ENCODE data around the gene ARHGAP26.

The ARHGAP26 gene

DNA sequence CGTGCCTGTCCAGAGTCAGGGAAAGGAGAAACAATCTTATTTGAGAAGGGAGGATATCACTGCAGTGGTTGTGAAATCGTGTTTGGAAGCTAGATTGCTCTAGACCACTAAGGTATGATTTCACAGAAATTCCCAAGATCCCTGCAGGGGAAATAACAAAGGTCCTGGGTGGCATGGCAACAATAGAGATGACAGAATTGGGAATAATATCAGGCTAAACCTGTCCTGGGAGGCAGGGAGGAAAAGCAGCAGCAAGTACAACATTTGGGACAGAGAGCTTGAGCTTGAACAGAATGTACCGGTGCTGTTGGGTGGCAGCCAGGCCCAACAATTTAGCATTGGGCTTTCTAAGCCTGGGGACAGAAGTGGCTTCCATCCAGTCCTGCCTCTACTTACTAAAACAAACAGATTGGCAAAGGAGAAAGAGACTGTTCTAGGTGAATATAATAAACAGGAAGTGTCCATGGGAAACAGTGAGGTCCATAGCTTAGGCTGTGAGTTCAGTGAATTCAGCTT is 17.0 kb upstream of the ARHGAP26 start:
- no peak for FAIRE-seq

GRCh38 chr5:142754031-142754430 is 16.1 kb upstream of the ARHGAP26 start:
- FAIRE-seq: no peak

DNA sequence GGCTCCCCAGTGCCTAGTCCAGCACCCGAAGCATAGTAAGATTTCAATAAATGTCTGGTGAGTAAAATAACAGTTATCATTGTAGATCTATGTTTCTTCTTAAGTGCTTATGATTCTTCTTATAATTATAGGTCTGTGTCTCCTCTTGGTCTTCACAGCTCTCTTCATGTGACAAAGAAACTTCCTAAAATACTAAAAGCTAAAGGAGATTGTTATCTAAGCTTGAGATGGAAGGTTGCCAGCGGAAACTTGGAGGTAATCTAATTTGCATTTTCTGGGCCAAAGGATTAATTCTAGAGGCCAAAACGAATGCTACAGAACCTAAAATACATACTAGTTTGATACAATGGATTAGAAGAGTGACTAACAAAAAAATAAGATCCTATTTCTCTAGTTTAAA is 13.6 kb upstream of the ARHGAP26 start:
- FAIRE-seq: no peak

GRCh38 chr5:142757564-142757963 is 12.6 kb upstream of the ARHGAP26 start:
- FAIRE-seq: no peak

DNA sequence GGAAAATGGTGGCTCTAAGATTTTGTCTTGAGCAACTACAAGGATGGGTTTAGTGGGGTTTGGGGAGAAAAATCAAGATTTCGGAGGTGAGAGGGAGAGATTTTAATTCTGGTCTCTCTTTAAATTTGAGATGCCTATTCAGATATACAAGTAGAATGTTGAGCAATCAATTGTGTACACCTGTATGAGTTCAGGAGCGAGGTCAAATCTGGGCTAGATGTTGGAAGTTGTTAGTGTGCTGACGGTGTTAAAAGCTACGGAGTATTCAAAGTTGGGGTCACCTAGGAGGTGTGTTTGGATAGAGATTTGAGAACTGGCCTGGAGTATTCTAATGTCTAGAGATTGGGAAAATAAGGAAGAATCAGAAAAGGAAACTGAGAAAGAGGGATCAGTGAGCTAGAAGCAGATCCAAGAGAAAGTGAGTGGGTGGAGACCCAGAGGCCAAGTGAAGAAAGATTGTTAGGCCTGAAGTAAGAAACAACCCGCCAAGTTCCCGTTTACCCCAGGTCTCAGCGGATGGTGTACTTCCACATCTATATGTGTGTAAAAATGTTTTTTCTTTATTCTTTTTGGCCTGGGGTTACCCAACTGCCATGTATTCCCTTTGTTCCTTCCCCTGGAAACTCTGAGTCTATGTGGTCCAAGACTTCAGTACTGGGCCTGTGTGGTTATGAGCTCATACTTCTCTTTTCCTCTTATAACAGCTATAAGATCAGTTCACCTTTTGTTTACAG is 11.9 kb upstream of the ARHGAP26 start:
- FAIRE-seq: no peak

DNA sequence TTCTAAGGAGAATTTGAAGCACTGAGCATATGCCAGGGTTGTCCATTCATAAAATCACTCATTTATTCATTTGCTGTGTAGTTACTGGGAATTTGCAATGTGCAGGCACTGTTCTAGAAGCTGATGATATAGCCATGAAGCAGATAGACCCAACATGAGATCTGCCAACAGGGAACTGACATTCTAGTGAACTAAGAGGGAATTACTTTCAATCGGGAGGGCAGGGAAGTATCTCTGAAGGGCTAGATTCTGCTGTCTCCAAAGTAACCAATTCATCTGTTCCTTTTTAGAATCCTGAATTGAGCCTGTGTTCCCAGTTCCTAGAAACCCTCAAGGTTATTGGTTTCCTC is 11.4 kb upstream of the ARHGAP26 start:
- FAIRE-seq: no peak

DNA sequence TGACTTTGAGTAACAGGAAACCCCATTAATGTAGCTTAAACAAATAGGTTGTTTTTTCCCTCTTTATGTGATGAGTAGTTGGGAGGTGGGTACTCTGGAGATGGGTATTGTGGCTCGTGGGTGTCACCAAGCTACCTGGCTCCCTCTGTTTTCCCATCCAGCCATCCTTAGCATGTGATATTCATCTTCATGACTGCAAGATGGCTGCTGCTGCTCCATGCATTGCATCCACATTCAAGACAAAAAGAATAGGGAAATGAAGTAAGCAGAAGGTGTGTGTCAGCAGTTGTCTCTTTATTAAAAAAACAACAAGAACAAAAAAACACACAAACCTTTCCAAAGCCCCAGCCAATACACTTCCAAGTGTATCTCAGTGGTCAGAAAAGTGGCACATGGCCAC is 6.5 kb upstream of the ARHGAP26 start:
- FAIRE-seq: no peak

DNA sequence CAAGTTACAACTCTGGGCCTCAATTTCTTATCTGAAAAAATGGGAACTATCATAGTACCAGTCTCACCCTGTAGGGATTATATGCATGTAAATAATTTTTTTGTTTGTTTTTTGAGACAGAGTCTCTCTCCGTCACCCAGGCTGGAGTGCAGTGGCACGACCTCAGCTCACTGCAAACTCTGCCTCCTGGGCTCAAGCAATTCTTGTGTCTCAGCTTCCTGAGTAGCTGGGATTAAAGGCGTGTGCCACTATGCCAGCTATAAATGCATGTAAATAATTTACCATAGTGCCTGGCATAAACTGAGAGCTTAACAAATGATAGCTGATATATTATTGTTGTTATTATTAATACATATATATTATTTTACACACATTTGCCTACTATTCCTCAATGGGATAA is 3.0 kb upstream of the ARHGAP26 start:
- FAIRE-seq: no peak

DNA sequence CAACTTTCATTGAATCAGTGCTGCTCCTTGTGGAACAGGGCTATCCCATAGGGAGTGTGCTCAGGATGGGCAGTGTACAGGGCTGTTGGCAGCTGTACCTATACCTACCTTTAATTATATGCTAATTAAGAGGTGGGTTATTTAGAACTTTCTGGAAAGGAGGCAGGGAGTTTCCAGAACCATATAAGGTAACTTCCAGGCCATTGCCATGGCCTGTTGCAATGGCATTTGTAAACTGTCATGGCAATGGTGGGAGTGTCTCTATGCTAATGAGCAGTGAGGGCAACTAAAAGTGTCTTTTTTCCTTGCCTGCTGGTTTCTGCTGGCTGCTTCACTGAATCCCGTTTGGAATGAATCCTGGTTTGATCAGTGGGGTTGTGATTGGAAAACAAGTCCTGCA is 2.3 kb upstream of the ARHGAP26 start:
- no peak for FAIRE-seq

DNA sequence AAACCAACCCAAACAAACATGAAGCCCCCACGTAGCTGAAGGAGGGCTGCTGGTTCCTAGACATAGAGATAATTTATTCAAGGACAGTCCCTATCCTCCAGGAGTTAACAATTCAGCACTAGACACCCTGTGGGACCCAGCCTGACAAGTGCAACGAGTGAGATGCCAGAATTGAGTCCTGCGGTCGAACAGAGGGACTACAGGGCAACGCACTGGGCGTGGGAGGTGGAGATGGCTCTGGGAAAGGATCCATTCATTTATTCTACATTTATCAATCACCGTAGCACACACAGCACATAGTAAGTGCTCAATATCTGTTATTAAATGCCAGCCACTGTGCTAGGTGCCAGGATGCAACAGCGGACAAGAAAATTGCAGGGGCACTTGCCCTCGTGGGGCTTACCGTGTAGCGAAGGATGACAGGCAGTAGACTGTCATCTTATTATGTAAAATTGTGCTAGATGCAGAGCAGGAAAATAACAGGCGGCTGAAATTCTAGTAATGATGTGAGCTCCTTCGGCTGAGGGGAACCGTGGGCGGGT is 855 bp upstream of the ARHGAP26 start:
- no peak for FAIRE-seq

DNA sequence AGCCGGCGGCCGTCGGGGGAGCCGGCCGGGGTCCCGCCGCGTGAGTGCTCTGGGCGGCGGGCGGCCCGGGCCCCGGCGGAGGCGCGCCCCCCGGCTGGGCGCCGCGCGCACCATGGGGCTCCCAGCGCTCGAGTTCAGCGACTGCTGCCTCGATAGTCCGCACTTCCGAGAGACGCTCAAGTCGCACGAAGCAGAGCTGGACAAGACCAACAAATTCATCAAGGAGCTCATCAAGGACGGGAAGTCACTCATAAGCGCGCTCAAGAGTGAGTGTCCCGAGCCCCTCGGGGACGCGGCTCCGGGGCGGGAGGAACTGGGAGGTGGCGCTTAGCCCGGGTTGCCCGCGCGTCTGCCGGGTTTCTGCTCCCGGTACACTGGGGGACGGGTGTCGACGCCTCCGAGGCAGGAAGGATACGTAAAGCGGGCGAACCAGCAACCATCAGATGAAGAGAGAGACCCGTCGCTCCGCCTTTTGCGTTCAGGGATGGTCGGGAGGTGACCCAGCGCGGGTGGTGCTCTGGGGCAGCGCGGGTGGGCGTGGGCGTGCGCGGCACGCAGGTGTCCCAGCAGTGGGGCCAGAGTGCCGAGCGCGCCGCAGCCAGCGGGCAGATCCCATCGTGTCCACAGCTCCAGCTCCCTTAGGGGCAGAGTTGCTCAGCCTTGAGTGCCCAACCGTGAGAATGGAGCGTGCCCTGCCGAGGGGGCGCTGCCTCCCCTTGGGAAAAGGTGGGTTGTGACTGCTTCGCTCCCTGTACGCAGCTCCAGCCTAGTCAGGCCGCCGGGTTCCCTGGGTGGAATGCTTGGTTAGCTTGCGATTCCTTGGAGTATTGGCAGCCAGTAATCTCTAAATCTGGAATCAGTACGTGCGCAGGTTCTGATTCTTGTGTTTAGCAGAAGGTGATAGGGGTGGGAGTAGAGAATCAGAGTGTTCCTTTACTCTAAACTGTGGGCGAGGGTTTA is 753 bp downstream of the ARHGAP26 start:
- no peak for FAIRE-seq

GRCh38 chr5:142771666-142772065 is 1.5 kb downstream of the ARHGAP26 start:
- no peak for FAIRE-seq

DNA sequence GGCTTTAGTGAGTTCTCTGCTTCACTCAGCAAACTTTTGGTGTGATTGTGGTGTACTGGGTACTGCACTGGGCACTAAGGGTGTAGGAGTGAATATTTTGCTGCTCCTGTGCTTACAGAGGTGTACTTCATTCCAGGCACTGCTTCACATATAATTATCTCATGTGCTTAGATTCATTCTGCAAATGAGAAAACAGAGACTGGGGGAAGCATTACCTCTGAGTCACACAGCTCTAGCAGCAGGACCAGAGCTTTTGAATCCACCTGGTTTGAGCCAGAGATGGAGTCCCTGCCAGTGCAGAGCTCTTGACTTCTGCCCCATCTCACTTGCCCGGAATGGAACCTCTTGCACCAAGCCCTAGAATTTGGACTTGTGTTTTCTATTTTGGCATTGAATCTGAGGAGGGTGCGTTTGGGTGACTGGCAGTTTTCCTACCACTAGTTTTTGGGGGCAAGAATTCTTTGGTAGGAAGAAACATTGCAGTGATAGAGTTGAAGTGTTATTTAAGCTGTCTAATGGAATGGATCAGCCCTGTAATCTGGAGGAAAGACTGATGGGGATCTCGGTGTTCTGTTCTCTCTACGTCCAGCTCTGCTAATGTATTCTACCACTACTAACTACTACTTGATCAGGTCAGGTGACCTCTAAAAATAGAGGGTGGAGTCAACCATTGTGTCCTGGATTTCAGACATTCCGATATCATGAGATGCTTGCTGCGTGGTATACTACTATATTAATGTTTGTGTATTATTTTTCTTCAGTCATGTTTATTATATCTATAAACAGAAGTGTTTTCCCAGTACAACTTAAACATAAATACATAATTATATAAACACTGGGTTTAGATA is 2.5 kb downstream of the ARHGAP26 start:
- no peak for FAIRE-seq

GRCh38 chr5:142777099-142777498 is 6.9 kb downstream of the ARHGAP26 start:
- FAIRE-seq: no peak

DNA sequence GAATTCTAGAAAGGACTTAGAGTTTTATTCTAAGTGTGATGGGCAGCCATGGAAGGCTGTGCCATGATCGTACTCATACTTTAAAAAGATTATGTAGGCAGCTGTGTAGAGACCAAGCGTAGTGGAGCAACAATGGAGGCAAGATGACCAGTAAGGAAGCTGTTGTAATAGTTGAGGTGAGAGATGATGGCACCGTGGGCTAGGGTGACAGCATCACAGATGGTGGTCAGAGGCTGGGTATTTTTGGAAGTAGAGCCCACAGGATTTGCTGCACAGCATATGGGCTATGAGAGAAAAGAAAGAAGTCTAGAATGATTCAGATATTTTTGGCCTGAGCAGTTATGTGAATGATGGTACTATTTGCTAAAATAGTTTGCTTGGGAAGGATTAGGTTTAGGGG is 7.7 kb downstream of the ARHGAP26 start:
- no peak for FAIRE-seq

DNA sequence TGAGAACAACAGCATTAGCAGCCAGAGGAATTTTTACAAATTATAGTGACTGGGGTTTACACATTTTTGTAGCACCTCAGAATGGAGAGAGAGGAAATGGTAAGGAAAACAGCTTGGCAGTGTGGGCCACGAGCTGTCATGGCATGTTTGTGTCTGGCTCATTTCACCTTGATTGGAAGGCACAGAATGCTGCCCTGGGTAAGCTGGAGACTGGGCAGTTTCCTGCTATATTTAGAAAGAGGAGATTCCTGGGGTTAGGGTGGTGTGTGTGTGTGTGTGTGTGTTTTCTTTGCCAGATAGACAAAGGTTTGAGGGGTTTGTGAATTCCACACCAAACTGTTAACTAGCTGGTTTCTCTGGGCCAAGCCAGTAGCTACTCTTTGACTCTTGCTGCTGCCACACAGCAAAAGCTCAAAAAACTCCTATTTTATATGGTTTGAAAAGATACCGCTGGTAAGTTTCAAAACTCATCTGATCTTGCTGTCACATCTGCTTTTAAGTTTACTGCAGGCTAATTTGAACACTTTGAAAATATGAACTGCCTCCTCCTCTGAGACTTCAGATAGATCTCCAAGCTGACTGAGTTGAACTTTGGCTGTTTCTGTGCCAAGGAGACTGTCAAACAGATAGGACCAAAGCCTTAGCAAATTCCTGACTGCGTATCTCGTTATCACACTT is 9.1 kb downstream of the ARHGAP26 start:
- FAIRE-seq: no peak

- FAIRE-seq: no peak
Observed at GRCh38 chr5:142780871-142781270, 10.7 kb downstream of the ARHGAP26 start.

DNA sequence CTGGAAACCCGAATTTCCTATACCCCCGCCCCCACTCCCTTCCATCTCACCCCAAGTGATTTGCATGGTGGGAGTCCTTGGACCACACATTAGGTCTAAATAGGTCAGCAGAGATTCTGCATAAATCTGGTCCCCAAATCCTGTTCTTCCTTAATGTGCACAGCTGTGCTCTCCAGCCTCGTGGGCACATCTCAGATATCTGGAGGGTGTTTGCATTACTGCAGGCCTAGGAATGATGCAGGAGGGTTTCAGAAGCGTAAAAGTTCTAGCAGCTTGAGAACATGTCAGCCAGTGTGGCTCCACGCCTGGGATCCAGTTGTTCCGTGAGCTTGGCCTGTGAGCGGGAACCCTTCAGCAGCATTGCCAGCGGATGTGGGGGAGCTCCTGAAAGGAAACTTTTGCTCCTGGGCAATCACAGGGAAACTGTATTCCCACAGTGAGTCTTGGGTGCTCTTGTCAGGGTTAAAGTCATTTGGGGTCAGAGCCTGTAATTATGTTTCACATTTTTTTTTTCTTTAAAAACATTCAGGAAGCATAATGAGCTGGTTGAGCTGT is 12.9 kb downstream of the ARHGAP26 start:
- no peak for FAIRE-seq

- no peak for FAIRE-seq
Observed at GRCh38 chr5:142783601-142784341, 13.6 kb downstream of the ARHGAP26 start.

- no peak for FAIRE-seq
Observed at GRCh38 chr5:142784401-142784955, 14.3 kb downstream of the ARHGAP26 start.

GRCh38 chr5:142785206-142785605 is 15.0 kb downstream of the ARHGAP26 start:
- no peak for FAIRE-seq

Data from TTC549 (cell line).